ENCODE data around the gene SPIB. TPM values are rescaled to one million over a fixed set of nuclear protein-coding genes. Genes with fewer than 3 reads are reported as not detected.
"Not testable (repeated sequence)": the region's sequence is repeated elsewhere in the genome, so short reads cannot be mapped to it uniquely, and the experiment has no call there.

Gene SPIB
- total RNA-seq, 4 donors from 2014 or later = not detected

- no peak for TF ChIP-seq CTCF (IDR thresholded peaks at IDR 0.05)
- TF ChIP-seq POLR2AphosphoS5 (IDR thresholded peaks at IDR 0.05) = no peak
- no peak for TF ChIP-seq POLR2A (IDR thresholded peaks at IDR 0.05)
- no peak for TF ChIP-seq EP300 (IDR thresholded peaks at IDR 0.05)
- H3K9me3 ChIP-seq = no peaks in the 10 kb centered on the region
- 85% methylated on average over 9 of the region's 17 CpGs; no CpG with 5 or more reads in 1 of the 2 donors for WGBS, 2 donors (ENCODE audit: low coverage in 1 of 2)
- H3K4me1 ChIP-seq = peaks cover 0 to 21% (median 7%) of the 10 kb centered on the region in 3 donors
- peaks cover 60% of the 10 kb centered on the region for H3K27me3 ChIP-seq
- H3K4me3 ChIP-seq = no peak overlapping the region
- ATAC-seq = no peak
- no peak overlapping the region for H3K27ac ChIP-seq
- H3K36me3 ChIP-seq = no peaks in the 10 kb centered on the region
These were observed 16.5 kb downstream of the SPIB start for GRCh38 chr19:50435221-50435620.

GRCh38 chr19:50435627-50436026 lies 16.9 kb downstream of the SPIB start:
- Histone ChIP-seq H3K36me3 (no peaks in the 10 kb centered on the region), H3K4me1 (peaks cover 0 to 21% (median 7%) of the 10 kb centered on the region in 3 donors), H3K27me3 (peaks cover 56% of the 10 kb centered on the region), H3K9me3 (no peaks in the 10 kb centered on the region), H3K27ac (no peak overlapping the region), H3K4me3 (no peak overlapping the region)
- no peak for ATAC-seq
- no CpG with 5 or more reads among the region's 12 CpGs for WGBS, 2 donors (ENCODE audit: low coverage in 1 of 2)
- TF ChIP-seq EP300 (IDR thresholded peaks at IDR 0.05) (no peak), CTCF (IDR thresholded peaks at IDR 0.05) (no peak), POLR2AphosphoS5 (IDR thresholded peaks at IDR 0.05) (no peak), POLR2A (IDR thresholded peaks at IDR 0.05) (no peak)

GRCh38 chr19:50437862-50438449 lies 19.2 kb downstream of the SPIB start:
- Histone ChIP-seq H3K36me3 (no peaks in the 10 kb centered on the region), H3K27ac (no peak overlapping the region), H3K27me3 (peaks cover 42% of the 10 kb centered on the region), H3K9me3 (no peaks in the 10 kb centered on the region), H3K4me1 (no peaks in the 10 kb centered on the region), H3K4me3 (no peak overlapping the region)
- no peak for TF ChIP-seq CTCF (IDR thresholded peaks at IDR 0.05)
- TF ChIP-seq POLR2A (IDR thresholded peaks at IDR 0.05) = no peak
- no peak for TF ChIP-seq EP300 (IDR thresholded peaks at IDR 0.05)
- no peak for TF ChIP-seq POLR2AphosphoS5 (IDR thresholded peaks at IDR 0.05)
- WGBS, 2 donors (ENCODE audit: low coverage in 1 of 2) = 82 to 86% methylated on average over 3 to 4 of the region's 5 CpGs
- ATAC-seq = no peak

- ATAC-seq, H3K36me3 ChIP-seq: not testable (repeated sequence)
- WGBS, 2 donors (ENCODE audit: low coverage in 1 of 2) = 43 to 49% methylated on average over 2 of the region's 2 CpGs
These were observed 20.4 kb downstream of the SPIB start for GRCh38 chr19:50439130-50439529.

GRCh38 chr19:50444059-50444458 lies 25.3 kb downstream of the SPIB start:
- 46 to 67% methylated on average over 1 of the region's 1 CpG for WGBS, 2 donors (ENCODE audit: low coverage in 1 of 2)
- Histone ChIP-seq H3K4me1 (no peaks in the 10 kb centered on the region), H3K9me3 (peaks cover 0 to 6% (median 0%) of the 10 kb centered on the region in 3 donors), H3K4me3 (no peak overlapping the region), H3K27me3 (no peaks in the 10 kb centered on the region), H3K27ac (no peak overlapping the region), H3K36me3 (no peaks in the 10 kb centered on the region)
- ATAC-seq = no peak
- no peak for TF ChIP-seq POLR2A (IDR thresholded peaks at IDR 0.05)

More at GRCh38 chr19:50439130-50439529, 20.4 kb downstream of the SPIB start:
- H3K27ac ChIP-seq, H3K4me1 ChIP-seq, H3K9me3 ChIP-seq, H3K4me3 ChIP-seq: not testable (repeated sequence)
- H3K27me3 ChIP-seq = peaks cover 31% of the 10 kb centered on the region

GRCh38 chr19:50447053-50447452 lies 28.3 kb downstream of the SPIB start:
- Histone ChIP-seq H3K36me3 (no peaks in the 10 kb centered on the region), H3K4me3 (no peak overlapping the region), H3K27me3 (peaks cover 22% of the 10 kb centered on the region), H3K4me1 (no peaks in the 10 kb centered on the region), H3K27ac (no peak overlapping the region), H3K9me3 (peaks cover 0 to 6% (median 0%) of the 10 kb centered on the region in 3 donors)
- TF ChIP-seq EP300 (IDR thresholded peaks at IDR 0.05) = no peak
- TF ChIP-seq CTCF (IDR thresholded peaks at IDR 0.05) = no peak
- TF ChIP-seq POLR2AphosphoS5 (IDR thresholded peaks at IDR 0.05) = no peak
- WGBS, 2 donors (ENCODE audit: low coverage in 1 of 2) = 87 to 89% methylated on average over 5 of the region's 5 CpGs
- ATAC-seq = no peak

Measured in gastroesophageal sphincter (tissue), 4 donors.